ENCODE measurements around the gene SERPINA7.
"Not testable (repeated sequence)": the region's sequence is repeated elsewhere in the genome, so short reads cannot be mapped to it uniquely, and the experiment has no call there.

Gene SERPINA7

DNA sequence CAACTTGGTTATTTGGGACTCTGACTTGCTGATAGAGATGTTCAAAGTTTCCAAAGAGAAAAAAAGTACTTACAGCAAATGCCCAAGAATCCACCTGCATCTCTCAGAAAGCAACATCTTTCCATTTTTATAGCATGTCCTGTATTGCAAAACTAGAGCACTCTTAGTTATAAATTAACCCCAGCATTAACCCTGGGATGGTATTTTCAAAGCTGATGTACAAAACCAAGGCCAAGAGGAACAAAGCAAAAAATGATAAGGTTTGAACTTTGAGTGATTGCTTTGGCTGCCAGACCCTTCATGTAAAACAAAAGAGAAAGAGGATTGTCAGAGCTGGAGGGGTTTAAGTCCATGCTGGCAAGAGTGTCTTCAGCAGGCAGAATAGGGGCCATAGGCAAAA is at the start of gene SERPINA7:
TSS of gene SERPINA7 (minus strand) at position 103 of the 400 bp plus-strand sequence. CDS start 1,669 bp downstream, outside the sequence.
- H3K27ac ChIP-seq, result no peak within 1 kb of the TSS
- no peak for DNase-seq (ENCODE audit: low read depth, low spot score)

DNA sequence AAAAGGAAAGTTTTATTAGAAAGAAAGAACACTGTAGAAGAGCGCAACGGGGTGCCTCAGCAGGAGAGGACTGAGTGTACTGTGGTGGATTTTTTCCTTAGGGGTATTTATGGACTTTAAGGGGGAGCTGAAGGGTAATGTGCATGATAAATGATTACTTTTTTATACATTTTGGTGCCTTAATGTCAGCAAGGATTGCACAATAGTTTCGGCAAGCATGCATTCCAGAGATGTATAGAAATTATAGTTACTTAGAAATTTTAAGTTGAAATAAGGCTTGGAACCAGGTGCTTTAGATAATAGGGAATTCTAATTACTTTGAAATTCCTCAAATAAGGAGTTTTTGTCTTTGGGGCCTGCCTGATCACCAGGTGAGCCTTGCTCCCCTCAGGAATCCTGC is 30.5 kb upstream of the SERPINA7 start:
- DNase-seq (ENCODE audit: low read depth, low spot score), result no peak
- H3K27ac ChIP-seq, result no peak overlapping the region

DNA sequence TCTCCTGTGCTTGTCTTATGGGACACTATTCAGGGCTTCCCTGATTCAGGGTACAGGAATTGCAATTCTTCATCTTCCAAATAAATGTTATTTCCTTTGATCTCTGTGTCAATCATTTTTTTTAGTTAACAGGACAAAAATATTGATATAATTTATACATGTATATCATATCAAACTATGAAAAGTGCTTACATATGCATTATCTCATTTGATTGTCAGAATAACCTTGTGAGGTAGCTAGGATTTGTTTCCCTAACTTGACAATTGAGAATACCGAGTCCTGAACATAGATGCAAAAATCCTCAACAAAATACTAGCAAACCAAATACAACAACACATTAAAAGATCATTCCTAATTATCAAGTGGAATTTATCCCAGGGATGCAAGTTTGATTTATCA is 11.5 kb upstream of the SERPINA7 start:
- DNase-seq (ENCODE audit: low read depth, low spot score), result no peak
- H3K27ac ChIP-seq, result no peak overlapping the region

- no peak for DNase-seq (ENCODE audit: low read depth, low spot score)
Observed at GRCh38 chrX:106042296-106042695, 3.8 kb upstream of the SERPINA7 start.

GRCh38 chrX:106040861-106041260 is 2.3 kb upstream of the SERPINA7 start:
- no peak for DNase-seq (ENCODE audit: low read depth, low spot score)
- H3K27ac ChIP-seq, result no peak overlapping the region

More at GRCh38 chrX:106042296-106042695, 3.8 kb upstream of the SERPINA7 start:
- H3K27ac ChIP-seq, result no peak overlapping the region

DNA sequence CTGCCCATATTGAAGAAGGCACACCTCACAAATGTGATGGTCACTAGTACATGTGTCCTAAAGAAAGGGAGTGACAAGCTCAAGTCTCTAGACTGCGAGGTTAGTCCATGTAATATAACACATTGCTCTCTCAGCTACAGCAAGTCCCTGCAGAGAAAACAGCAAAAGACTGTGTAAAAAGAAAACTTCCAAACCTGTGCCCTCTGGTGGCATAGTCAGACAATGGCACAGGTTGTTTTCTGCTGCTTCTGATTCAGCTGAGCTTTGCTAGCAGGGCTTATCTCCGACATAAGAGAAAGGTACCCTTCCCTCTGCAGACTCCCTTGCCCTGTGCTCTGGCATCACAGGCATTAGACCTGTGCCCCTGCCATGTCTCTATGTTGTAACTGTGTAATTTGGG is 1.4 kb upstream of the SERPINA7 start:
- no peak overlapping the region for H3K27ac ChIP-seq

GRCh38 chrX:106037835-106038473 is 573 bp downstream of the SERPINA7 start:
- no peak overlapping the region for H3K27ac ChIP-seq
- DNase-seq (ENCODE audit: low read depth, low spot score), result no peak

More for the DNA sequence above, 1.4 kb upstream of the SERPINA7 start:
- DNase-seq (ENCODE audit: low read depth, low spot score), result no peak

DNA sequence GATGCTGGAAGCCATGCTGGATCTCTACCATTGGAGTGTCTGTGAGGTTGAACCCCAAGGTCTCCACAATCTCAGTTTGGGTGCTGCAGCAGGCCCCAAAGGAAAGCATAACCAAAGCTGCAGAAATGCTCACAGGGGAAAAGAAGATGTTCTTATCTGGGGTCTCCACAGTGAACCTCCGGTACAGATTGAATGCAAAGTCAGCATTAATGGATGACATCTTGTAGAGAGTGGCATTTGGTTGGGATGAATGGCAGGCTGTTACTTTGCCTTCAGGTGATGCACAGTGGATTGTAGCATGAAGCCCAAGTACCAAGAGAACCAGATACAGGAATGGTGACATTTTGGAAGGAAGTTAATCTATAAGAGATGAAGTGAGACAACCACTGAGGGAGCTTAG is 1.8 kb downstream of the SERPINA7 start:
- DNase-seq (ENCODE audit: low read depth, low spot score), result no peak
- no peak overlapping the region for H3K27ac ChIP-seq

- DNase-seq (ENCODE audit: low read depth, low spot score), result no peak
- no peak overlapping the region for H3K27ac ChIP-seq
Observed at GRCh38 chrX:106035064-106035463, 3.5 kb downstream of the SERPINA7 start.

- H3K27ac ChIP-seq, result no peak overlapping the region
- no peak for DNase-seq (ENCODE audit: low read depth, low spot score)
Observed at GRCh38 chrX:106023947-106024346, 14.6 kb downstream of the SERPINA7 start.

DNA sequence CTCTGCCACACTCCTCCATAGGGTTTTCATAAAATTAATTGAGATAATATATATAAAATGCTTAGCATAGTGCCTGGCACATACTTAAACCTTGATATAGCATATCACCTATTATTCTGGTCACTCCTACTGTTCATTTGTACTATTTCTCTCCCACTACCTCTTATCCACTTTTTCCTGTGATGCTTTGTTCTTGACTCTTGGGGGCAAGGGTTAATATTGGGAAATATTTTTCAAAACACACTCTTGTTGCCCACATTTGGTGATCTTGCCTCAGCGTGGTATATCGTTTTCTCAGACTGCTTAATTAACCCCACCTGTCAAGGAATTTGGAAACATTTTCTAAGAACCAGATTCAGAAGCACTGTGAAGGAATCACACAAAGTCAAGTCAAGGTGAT is 16.3 kb downstream of the SERPINA7 start:
- no peak overlapping the region for H3K27ac ChIP-seq
- DNase-seq (ENCODE audit: low read depth, low spot score), result no peak

DNA sequence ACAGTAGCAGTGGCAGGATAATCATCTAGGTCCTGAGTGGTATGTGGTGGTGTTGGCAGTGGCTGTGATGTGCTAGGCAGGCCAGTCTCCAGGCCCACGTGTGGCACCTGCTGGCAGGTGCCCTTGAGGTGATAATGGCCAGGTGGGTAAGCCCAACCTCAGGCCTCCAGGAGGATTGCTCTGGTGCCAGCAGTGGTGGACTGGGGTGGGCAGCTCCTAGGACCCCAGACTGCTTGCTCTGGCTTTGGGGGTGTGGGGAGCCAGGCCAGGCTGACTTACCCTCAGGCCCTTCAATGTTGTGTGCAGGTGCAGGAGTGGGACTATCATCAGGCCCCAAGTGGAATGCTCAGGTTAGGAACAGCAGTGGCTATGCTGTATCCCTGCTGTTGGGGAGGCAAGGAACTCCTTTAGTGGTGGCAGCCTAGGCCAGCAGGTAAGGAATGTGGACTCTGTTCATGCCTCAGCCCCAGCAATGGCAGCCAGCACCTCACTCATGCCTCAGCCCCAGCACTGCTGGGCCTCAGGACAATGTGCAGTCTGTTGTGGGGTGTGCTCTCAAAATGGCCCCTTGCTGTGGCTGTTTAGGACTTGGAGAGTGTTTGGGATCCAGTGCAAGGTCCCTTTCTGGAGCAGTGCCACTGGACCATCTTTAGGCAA is 24.3 kb downstream of the SERPINA7 start:
- H3K27ac ChIP-seq, result no peak overlapping the region
- DNase-seq (ENCODE audit: low read depth, low spot score), result no peak

DNA sequence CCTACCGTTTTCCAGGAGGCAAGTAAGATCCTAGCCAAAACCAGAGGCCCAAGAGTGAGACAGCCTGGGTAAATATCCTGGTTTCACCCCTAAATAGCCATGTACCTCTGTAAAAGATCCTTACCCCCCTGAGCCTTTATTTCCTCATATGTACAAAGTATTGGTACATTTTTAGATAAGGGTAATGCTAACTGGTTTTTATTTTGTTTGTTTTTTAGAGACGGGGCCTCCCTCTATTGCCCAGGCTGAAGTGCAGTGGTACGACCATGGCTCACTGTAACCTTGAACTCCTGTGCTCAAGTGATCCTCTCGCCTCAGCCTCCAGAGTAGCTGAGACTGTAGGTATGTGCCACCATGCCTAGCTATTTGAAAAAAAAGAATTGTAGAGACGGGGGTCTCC is 29.4 kb downstream of the SERPINA7 start:
- H3K27ac ChIP-seq, result no peak overlapping the region

DNA sequence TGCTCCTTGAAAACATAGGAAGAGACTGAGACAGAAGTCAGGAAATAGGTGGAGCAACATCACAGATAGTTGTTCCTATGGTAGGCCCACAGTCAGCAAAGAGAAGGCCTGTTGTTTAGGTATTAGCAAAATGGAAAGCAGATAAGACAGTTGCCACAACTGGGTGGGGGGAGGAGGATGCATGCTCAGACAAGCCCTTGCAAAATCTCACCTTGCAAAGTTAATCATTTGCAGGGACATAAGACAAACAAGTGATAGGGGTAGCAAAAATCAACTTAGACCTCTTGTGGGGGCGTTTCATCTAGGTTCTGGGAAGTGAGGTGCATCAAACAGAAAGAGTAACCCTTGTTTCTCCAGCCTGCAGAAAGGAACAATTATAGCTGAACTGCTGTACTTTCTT is 30.7 kb downstream of the SERPINA7 start:
- DNase-seq (ENCODE audit: low read depth, low spot score), result no peak
- H3K27ac ChIP-seq, result no peak overlapping the region

More for the DNA sequence above, 29.4 kb downstream of the SERPINA7 start:
- DNase-seq (ENCODE audit: low read depth, low spot score), result no peak

DNA sequence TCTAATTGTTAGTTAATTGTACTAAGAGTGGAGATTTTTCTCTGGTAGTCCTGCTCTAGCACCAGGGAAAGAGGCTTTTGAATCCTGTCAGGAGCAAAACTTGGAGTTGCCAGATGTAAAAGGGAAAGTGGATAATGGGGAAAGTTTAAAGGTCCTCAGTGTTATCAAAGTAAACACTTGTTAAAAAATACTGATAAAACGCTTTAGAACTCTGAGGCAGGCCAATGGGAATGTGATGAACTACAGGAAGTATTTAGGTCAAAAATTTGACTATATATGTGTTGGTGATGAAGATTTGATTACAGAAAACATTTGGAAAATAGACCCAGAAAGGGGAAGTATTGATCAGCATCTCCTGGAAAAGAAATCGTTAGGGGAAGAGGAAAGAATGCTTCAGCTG is 32.8 kb downstream of the SERPINA7 start:
- H3K27ac ChIP-seq, result no peak overlapping the region
- DNase-seq (ENCODE audit: low read depth, low spot score), result no peak

DNA sequence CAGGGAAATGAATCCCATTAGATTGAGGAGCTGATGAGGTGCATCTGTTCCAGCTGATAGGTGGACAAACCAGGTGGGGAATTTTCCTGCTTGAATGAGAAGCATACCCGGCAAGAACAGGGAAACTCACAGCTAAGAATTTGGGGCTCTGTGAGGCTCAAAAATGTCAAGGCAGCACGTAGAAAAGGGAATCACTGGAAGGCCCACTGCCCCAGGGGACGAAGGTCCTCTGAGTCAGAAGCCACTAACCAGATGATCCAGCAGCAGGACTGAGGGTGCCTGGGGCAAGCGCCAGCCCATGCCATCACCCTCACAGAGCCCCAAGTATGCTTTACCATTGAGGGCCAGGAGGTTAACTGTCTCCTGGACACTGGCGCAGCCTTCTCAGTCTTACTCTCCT is 37.9 kb downstream of the SERPINA7 start:
- not testable (repeated sequence) for H3K27ac ChIP-seq; DNase-seq (ENCODE audit: low read depth, low spot score)

- no peak for DNase-seq (ENCODE audit: low read depth, low spot score)
- no peak overlapping the region for H3K27ac ChIP-seq
Observed at GRCh38 chrX:106000203-106000602, 38.3 kb downstream of the SERPINA7 start.

DNA sequence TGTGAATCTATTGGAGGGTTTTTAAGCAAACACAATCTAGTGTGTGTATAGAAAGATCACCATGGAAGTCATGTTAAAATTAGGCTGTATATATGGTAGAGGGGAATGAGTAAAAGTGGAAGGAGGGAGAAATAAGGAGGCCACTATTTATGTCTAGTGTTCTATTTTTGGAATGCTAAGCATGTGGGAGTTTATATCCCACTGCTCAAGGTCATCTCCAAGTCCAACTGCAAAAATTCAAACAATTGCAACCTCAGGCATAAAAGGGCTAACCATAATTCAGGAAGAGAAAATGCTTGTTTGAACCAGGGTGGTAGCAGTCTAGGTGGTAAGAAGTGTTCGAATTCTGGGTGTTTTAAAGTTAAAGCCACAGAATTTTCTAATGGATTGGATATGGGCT is 39.2 kb downstream of the SERPINA7 start:
- no peak for DNase-seq (ENCODE audit: low read depth, low spot score)
- H3K27ac ChIP-seq, result no peak overlapping the region

- not testable (repeated sequence) for H3K27ac ChIP-seq; DNase-seq (ENCODE audit: low read depth, low spot score)
Observed at GRCh38 chrX:105988487-105988886, 50.0 kb downstream of the SERPINA7 start.
